RPMI8226 (cell line): ENCODE measurements around the gene ORC6.
A peak's percentile ranks its signal among the peaks of the same experiment; 100 is the strongest.
"Not testable (repeated sequence)": the region's sequence is repeated elsewhere in the genome, so short reads cannot be mapped to it uniquely, and the experiment has no call there.

Experiments used
- DNase-seq: peaks from one replicate; pipeline ENCODE4 v3.0.0-alpha.2; 2015

The ORC6 gene

GRCh38 chr16:46689365-46690280, at the start of gene ORC6:
ORC6 (plus strand) TSS chr16:46689659; CDS start chr16:46689706, 47 bp downstream.
- peak; percentile 99 for DNase-seq

- DNase-seq: no peak
Observed at GRCh38 chr16:46648656-46649055, 40.8 kb upstream of the ORC6 start.

GRCh38 chr16:46649588-46650253, 39.7 kb upstream of the ORC6 start:
- no peak for DNase-seq

- DNase-seq: no peak
Observed at GRCh38 chr16:46650254-46650623, 39.2 kb upstream of the ORC6 start.

- DNase-seq: no peak
Observed at GRCh38 chr16:46651305-46651704, 38.2 kb upstream of the ORC6 start.

GRCh38 chr16:46658925-46659324, 30.5 kb upstream of the ORC6 start:
- DNase-seq: peak; percentile 27

GRCh38 chr16:46662123-46662522, 27.3 kb upstream of the ORC6 start:
- DNase-seq: no peak

GRCh38 chr16:46673320-46674013, 16.0 kb upstream of the ORC6 start:
- peak; percentile 74 for DNase-seq

- not testable (repeated sequence) for DNase-seq
Observed at GRCh38 chr16:46677943-46678342, 11.5 kb upstream of the ORC6 start.

- DNase-seq: not testable (repeated sequence)
Observed at GRCh38 chr16:46681867-46682266, 7.6 kb upstream of the ORC6 start.

- DNase-seq: no peak
Observed at GRCh38 chr16:46686815-46687473, 2.5 kb upstream of the ORC6 start.

GRCh38 chr16:46687486-46687885, 2.0 kb upstream of the ORC6 start:
- no peak for DNase-seq

GRCh38 chr16:46688101-46688653, 1.3 kb upstream of the ORC6 start:
- no peak for DNase-seq

GRCh38 chr16:46688654-46689364, 650 bp upstream of the ORC6 start, which contains the start of gene VPS35:
VPS35 (minus strand) TSS chr16:46689178; CDS start chr16:46689133, 45 bp downstream.
- DNase-seq: peak; percentile 99

GRCh38 chr16:46690281-46691178, 1.1 kb downstream of the ORC6 start:
- peak; percentile 15 for DNase-seq

- DNase-seq: no peak
Observed at GRCh38 chr16:46691726-46692125, 2.3 kb downstream of the ORC6 start.

GRCh38 chr16:46693598-46693997, 4.1 kb downstream of the ORC6 start:
- DNase-seq: no peak

- DNase-seq: no peak
Observed at GRCh38 chr16:46695937-46696336, 6.5 kb downstream of the ORC6 start.

- no peak for DNase-seq
Observed at GRCh38 chr16:46696957-46697356, 7.5 kb downstream of the ORC6 start.

GRCh38 chr16:46700048-46700447, 10.6 kb downstream of the ORC6 start:
- no peak for DNase-seq

GRCh38 chr16:46701615-46702014, 12.2 kb downstream of the ORC6 start:
- no peak for DNase-seq
